ENCODE data around the gene NRSN2.

DNA sequence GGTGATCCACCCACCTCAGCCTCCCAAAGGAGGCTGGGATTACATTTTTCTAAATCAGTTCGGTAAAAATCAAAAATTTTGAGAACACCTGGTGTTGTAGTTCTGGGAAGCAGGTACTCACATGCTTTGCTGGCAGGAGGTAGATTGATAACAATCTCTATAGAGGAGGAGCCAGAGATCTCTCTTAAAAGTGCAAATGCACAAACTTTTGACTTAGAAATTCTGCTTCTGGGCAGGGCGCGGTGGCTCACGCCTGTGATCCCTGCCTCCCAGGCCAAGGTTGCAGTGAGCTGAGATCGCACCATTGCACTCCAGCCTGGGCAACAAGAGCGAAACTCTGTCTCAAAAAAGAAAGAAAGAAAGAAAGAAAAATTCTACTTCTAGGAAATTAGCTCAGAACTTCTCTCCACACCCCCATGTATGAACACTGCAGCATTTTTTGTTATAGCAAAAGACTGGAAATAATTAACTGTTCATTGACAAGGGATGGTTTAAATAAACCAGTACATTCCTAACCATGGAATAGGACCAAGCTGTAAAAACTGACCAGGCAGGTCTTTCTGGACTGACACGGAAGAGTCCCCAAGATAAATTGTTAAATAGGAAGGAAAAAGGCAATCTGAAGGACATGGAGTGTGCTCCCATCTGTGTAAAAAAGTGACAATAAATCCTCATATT lies 19.3 kb downstream of the NRSN2 start:
- TF ChIP-seq, protein P1, sequence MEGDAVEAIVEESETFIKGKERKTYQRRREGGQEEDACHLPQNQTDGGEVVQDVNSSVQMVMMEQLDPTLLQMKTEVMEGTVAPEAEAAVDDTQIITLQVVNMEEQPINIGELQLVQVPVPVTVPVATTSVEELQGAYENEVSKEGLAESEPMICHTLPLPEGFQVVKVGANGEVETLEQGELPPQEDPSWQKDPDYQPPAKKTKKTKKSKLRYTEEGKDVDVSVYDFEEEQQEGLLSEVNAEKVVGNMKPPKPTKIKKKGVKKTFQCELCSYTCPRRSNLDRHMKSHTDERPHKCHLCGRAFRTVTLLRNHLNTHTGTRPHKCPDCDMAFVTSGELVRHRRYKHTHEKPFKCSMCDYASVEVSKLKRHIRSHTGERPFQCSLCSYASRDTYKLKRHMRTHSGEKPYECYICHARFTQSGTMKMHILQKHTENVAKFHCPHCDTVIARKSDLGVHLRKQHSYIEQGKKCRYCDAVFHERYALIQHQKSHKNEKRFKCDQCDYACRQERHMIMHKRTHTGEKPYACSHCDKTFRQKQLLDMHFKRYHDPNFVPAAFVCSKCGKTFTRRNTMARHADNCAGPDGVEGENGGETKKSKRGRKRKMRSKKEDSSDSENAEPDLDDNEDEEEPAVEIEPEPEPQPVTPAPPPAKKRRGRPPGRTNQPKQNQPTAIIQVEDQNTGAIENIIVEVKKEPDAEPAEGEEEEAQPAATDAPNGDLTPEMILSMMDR (IDR thresholded peaks at IDR 0.05), result no peak
- TF ChIP-seq POLR2AphosphoS5 (IDR thresholded peaks at IDR 0.05), result no peak
